ENCODE results near the gene LRRC75A. TPM values are rescaled to one million over a fixed set of nuclear protein-coding genes. Genes with fewer than 3 reads are reported as not detected.

LRRC75A gene
- total RNA-seq, 2 donors from 2014 or later = 3.2 to 5.0 TPM

GRCh38 chr17:16495980-16496819 lies 4.2 kb upstream of the LRRC75A start:
- no peaks in the 10 kb centered on the region for H3K4me1 ChIP-seq (ENCODE audit: control insufficient read depth, insufficient read depth, low read length)
- H3K9ac ChIP-seq (ENCODE audit: extremely low read depth, low read length, poor library complexity, severe bottlenecking) = no peak overlapping the region
- no peak overlapping the region for H3K4me3 ChIP-seq (ENCODE audit: low read length)
- H3K9me3 Mint-ChIP-seq = no peaks in the 10 kb centered on the region
- no peak overlapping the region for H3K4me3 Mint-ChIP-seq
- H3K4me1 Mint-ChIP-seq = no peaks in the 10 kb centered on the region
- DNase-seq = no peak
- no peak for TF ChIP-seq CTCF (conservative IDR thresholded peaks at IDR 0.05)
- H3K36me3 ChIP-seq (ENCODE audit: control insufficient read depth, insufficient read depth, low read length) = no peaks in the 10 kb centered on the region
- H3K9me3 ChIP-seq (ENCODE audit: control insufficient read depth, low read length) = no peaks in the 10 kb centered on the region
- H3K36me3 Mint-ChIP-seq (ENCODE audit: low read depth) = no peaks in the 10 kb centered on the region
- H3K27ac Mint-ChIP-seq = no peak overlapping the region
- WGBS, 2 experiments (ENCODE audit: insufficient coverage in 1 of 2, insufficient read length in 1 of 2) = 85 to 93% methylated on average over 9 to 12 of the region's 12 CpGs
- peaks cover 28% of the 10 kb centered on the region for H3K27me3 Mint-ChIP-seq (ENCODE audit: insufficient read depth)
- peaks cover 32% of the 10 kb centered on the region for H3K27me3 ChIP-seq (ENCODE audit: control insufficient read depth, insufficient read depth, low read length, poor library complexity, severe bottlenecking)
- no peak overlapping the region for H3K27ac ChIP-seq (ENCODE audit: low read depth, low read length)

GRCh38 chr17:16495561-16495960 lies 3.6 kb upstream of the LRRC75A start:
- TF ChIP-seq CTCF (conservative IDR thresholded peaks at IDR 0.05) = no peak
- Mint-ChIP-seq H3K27ac (no peak overlapping the region), H3K27me3 (ENCODE audit: insufficient read depth) (peaks cover 35% of the 10 kb centered on the region), H3K36me3 (ENCODE audit: low read depth) (no peaks in the 10 kb centered on the region), H3K4me1 (no peaks in the 10 kb centered on the region), H3K9me3 (no peaks in the 10 kb centered on the region), H3K4me3 (no peak overlapping the region)
- DNase-seq = no peak
- peaks cover 38% of the 10 kb centered on the region for H3K27me3 ChIP-seq (ENCODE audit: control insufficient read depth, insufficient read depth, low read length, poor library complexity, severe bottlenecking)
- no peak overlapping the region for H3K27ac ChIP-seq (ENCODE audit: low read depth, low read length)
- 70 to 81% methylated on average over 3 to 4 of the region's 4 CpGs for WGBS, 2 experiments (ENCODE audit: insufficient coverage in 1 of 2, insufficient read length in 1 of 2)
- H3K36me3 ChIP-seq (ENCODE audit: control insufficient read depth, insufficient read depth, low read length) = no peaks in the 10 kb centered on the region
- no peak overlapping the region for H3K4me3 ChIP-seq (ENCODE audit: low read length)
- no peak overlapping the region for H3K9ac ChIP-seq (ENCODE audit: extremely low read depth, low read length, poor library complexity, severe bottlenecking)
- no peaks in the 10 kb centered on the region for H3K9me3 ChIP-seq (ENCODE audit: control insufficient read depth, low read length)
- H3K4me1 ChIP-seq (ENCODE audit: control insufficient read depth, insufficient read depth, low read length) = no peaks in the 10 kb centered on the region

- peaks cover 47% of the 10 kb centered on the region for H3K27me3 Mint-ChIP-seq (ENCODE audit: insufficient read depth)
- no peaks in the 10 kb centered on the region for H3K9me3 Mint-ChIP-seq
Measured at GRCh38 chr17:16494059-16494458, 2.1 kb upstream of the LRRC75A start.

More at GRCh38 chr17:16494059-16494458, 2.1 kb upstream of the LRRC75A start:
- no peaks in the 10 kb centered on the region for H3K36me3 ChIP-seq (ENCODE audit: control insufficient read depth, insufficient read depth, low read length)
- no peak overlapping the region for H3K4me3 ChIP-seq (ENCODE audit: low read length)
- peaks cover 47% of the 10 kb centered on the region for H3K27me3 ChIP-seq (ENCODE audit: control insufficient read depth, insufficient read depth, low read length, poor library complexity, severe bottlenecking)
- no peak for TF ChIP-seq CTCF (conservative IDR thresholded peaks at IDR 0.05)
- H3K9me3 ChIP-seq (ENCODE audit: control insufficient read depth, low read length) = no peaks in the 10 kb centered on the region
- H3K4me1 Mint-ChIP-seq = no peaks in the 10 kb centered on the region
- no peak overlapping the region for H3K27ac Mint-ChIP-seq
- no peak overlapping the region for H3K4me3 Mint-ChIP-seq
- 71% methylated on average over 1 of the region's 1 CpG; no CpG with 5 or more reads in 1 of the 2 experiments for WGBS, 2 experiments (ENCODE audit: insufficient coverage in 1 of 2, insufficient read length in 1 of 2)
- H3K4me1 ChIP-seq (ENCODE audit: control insufficient read depth, insufficient read depth, low read length) = no peaks in the 10 kb centered on the region
- H3K27ac ChIP-seq (ENCODE audit: low read depth, low read length) = no peak overlapping the region
- no peaks in the 10 kb centered on the region for H3K36me3 Mint-ChIP-seq (ENCODE audit: low read depth)
- no peak overlapping the region for H3K9ac ChIP-seq (ENCODE audit: extremely low read depth, low read length, poor library complexity, severe bottlenecking)
- no peak for DNase-seq

All from endodermal cell (in vitro differentiated cells).